Measurements from ENCODE around the gene TRPM6. TPM values are rescaled to one million over a fixed set of nuclear protein-coding genes. Genes with fewer than 3 reads are reported as not detected.

Gene TRPM6
- total RNA-seq, 2 experiments from 2014 or later, result 0.02 to 0.10 TPM

Other genes starting within 250 kb of the TRPM6 start
- 10 to 100 TPM; 17.6 to 18.3 TPM for gene C9orf40, start 65.0 kb upstream of the TRPM6 start, total RNA-seq
- 10 to 100 TPM; 22.7 to 26.3 TPM for gene CARNMT1, start 140.4 kb upstream of the TRPM6 start, total RNA-seq
- 10 to 100 TPM; 35.3 to 41.2 TPM for gene NMRK1, start 200.2 kb upstream of the TRPM6 start, total RNA-seq
- 100 to 1,000 TPM; 151 TPM for gene OSTF1, start 200.6 kb upstream of the TRPM6 start, total RNA-seq

Data from activated CD4-positive, alpha-beta memory T cell treated with anti-CD3 and anti-CD28 coated beads for 36 hours (primary cell).